Measurements from ENCODE around the gene PPRC1. TPM values are rescaled to one million over a fixed set of nuclear protein-coding genes. Genes with fewer than 3 reads are reported as not detected.
A peak's percentile ranks its signal among the peaks of the same experiment; 100 is the strongest.

PPRC1 gene
- total RNA-seq, 1 donor from 2014 or later, result 32.7 TPM

DNA sequence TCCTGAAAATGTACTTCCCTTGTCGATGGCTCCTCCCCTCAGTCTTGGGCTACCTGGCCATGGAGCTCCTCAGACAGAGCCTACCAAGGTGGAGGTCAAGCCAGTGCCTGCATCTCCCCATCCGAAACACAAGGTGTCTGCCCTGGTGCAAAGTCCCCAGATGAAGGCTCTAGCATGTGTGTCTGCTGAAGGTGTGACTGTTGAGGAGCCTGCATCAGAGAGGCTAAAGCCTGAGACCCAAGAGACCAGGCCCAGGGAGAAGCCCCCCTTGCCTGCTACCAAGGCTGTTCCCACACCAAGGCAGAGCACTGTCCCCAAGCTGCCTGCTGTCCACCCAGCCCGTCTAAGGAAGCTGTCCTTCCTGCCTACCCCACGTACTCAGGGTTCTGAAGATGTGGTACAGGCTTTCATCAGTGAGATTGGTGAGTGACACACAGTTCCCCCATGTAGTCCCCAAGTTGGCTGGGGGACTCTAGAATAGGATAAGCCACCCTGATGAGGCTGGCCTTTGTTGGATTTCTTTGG, 8.8 kb downstream of the PPRC1 start:
- TF ChIP-seq CTCF (IDR thresholded peaks at IDR 0.05), result no peak
- H3K27ac ChIP-seq, result no peak overlapping the region
- no peak for DNase-seq
- intact Hi-C loops (cut with DNase I), result no loop called here
- ATAC-seq, result no peak
- H3K4me1 ChIP-seq, result peaks cover 12% of the 10 kb centered on the region
- no peak overlapping the region for H3K4me3 ChIP-seq
- peaks cover 87% of the 10 kb centered on the region for H3K36me3 ChIP-seq
- no peaks in the 10 kb centered on the region for H3K9me3 ChIP-seq
- no peaks in the 10 kb centered on the region for H3K27me3 ChIP-seq (ENCODE audit: low read depth)

- Histone ChIP-seq H3K27me3 (ENCODE audit: low read depth) (no peaks in the 10 kb centered on the region), H3K4me3 (no peak overlapping the region), H3K27ac (no peak overlapping the region), H3K9me3 (no peaks in the 10 kb centered on the region), H3K4me1 (peaks cover 7% of the 10 kb centered on the region), H3K36me3 (peaks cover 87% of the 10 kb centered on the region)
- DNase-seq (no peak), ATAC-seq (no peak)
- intact Hi-C loops (cut with DNase I), result no loop called here
- TF ChIP-seq CTCF (IDR thresholded peaks at IDR 0.05), result no peak
Measured at GRCh38 chr10:102146971-102147428, 14.2 kb downstream of the PPRC1 start.

DNA sequence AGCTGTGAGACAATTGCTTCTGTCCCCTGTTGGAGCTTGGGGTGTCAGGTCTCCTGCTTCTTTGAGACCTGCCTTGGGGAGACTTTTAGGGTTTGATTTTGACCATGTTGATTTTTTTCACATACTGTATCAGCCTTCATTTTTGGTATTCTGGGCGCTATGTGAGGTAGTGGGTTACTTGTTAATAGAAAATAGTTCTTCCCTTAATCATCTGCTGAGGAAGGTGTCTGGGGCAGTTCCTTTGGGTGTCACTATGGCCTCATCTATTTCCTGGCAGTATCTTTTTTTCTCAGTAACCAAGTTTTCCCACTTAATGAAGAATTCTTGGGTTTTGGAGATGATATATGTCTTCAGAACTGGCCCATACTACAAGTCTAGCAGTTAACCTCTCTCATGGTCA, 14.7 kb downstream of the PPRC1 start:
- Histone ChIP-seq H3K27ac (no peak overlapping the region), H3K36me3 (peaks cover 85% of the 10 kb centered on the region), H3K4me1 (peaks cover 7% of the 10 kb centered on the region), H3K4me3 (no peak overlapping the region), H3K27me3 (ENCODE audit: low read depth) (no peaks in the 10 kb centered on the region), H3K9me3 (no peaks in the 10 kb centered on the region)
- ATAC-seq (no peak), DNase-seq (no peak)
- TF ChIP-seq CTCF (IDR thresholded peaks at IDR 0.05), result no peak
- intact Hi-C loops (cut with DNase I), result no loop called here

DNA sequence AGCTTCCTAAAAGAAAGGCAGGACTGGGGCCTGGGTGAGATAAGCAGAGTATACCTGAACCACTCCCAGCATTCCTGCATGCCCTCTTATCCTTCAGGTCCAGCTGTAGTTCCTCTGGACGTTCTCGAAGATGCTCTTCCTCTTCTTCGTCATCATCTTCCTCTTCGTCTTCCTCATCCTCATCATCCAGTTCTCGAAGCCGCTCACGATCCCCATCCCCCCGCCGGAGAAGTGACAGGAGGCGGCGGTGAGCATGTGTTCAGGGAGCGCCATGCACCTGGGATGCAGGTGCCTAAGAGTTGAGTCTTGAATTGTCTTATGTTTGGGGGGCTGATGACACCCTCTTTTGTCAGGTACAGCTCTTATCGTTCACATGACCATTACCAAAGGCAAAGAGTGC, 15.4 kb downstream of the PPRC1 start:
- ATAC-seq, result no peak
- Histone ChIP-seq H3K9me3 (no peaks in the 10 kb centered on the region), H3K4me1 (peaks cover 13% of the 10 kb centered on the region), H3K36me3 (peaks cover 78% of the 10 kb centered on the region), H3K4me3 (no peak overlapping the region), H3K27ac (no peak overlapping the region), H3K27me3 (ENCODE audit: low read depth) (no peaks in the 10 kb centered on the region)
- TF ChIP-seq CTCF (IDR thresholded peaks at IDR 0.05), result no peak
- intact Hi-C loops (cut with DNase I), result no loop called here
- no peak for DNase-seq

GRCh38 chr10:102150970-102151773, 18.3 kb downstream of the PPRC1 start:
- Histone ChIP-seq H3K4me1 (peaks cover 20% of the 10 kb centered on the region), H3K27me3 (ENCODE audit: low read depth) (no peaks in the 10 kb centered on the region), H3K9me3 (no peaks in the 10 kb centered on the region), H3K36me3 (peaks cover 70% of the 10 kb centered on the region), H3K27ac (peak overlapping the region; percentile 89), H3K4me3 (peak overlapping the region; percentile 86)
- no peak for TF ChIP-seq CTCF (IDR thresholded peaks at IDR 0.05)
- DNase-seq (no peak), ATAC-seq (no peak)
- intact Hi-C loops (cut with DNase I), result no loop called here
